HG02943 (cell line): ENCODE data around the gene GNB1L.

Experiments used
- ATAC-seq: cut with Tn5 transposase; IDR thresholded peaks from one replicate; pipeline ENCODE4 v1.9.1; 2021; ENCODE audit warnings: mild to moderate bottlenecking, low read depth, moderate library complexity; ENCODE audit not compliant: unreplicated experiment

GNB1L gene

GRCh38 chr22:19743081-19743480 is 111.6 kb downstream of the GNB1L start:
- ATAC-seq: no peak

GRCh38 chr22:19742160-19743066 is 112.3 kb downstream of the GNB1L start:
- ATAC-seq: no peak

- ATAC-seq: no peak
Measured at GRCh38 chr22:19741053-19741452, 113.6 kb downstream of the GNB1L start.

- ATAC-seq: no peak
Measured at GRCh38 chr22:19740586-19740985, 114.1 kb downstream of the GNB1L start.

GRCh38 chr22:19739911-19740449 is 114.7 kb downstream of the GNB1L start:
- ATAC-seq: no peak

GRCh38 chr22:19739448-19739895 is 115.2 kb downstream of the GNB1L start:
- no peak for ATAC-seq

GRCh38 chr22:19738664-19739447 is 115.8 kb downstream of the GNB1L start:
- ATAC-seq: no peak

GRCh38 chr22:19737846-19738663 is 116.6 kb downstream of the GNB1L start:
- ATAC-seq: no peak

GRCh38 chr22:19735665-19736510 is 118.8 kb downstream of the GNB1L start:
- no peak for ATAC-seq

- no peak for ATAC-seq
Measured at GRCh38 chr22:19734837-19735382, 119.8 kb downstream of the GNB1L start.

GRCh38 chr22:19734163-19734562 is 120.5 kb downstream of the GNB1L start:
- ATAC-seq: no peak

- ATAC-seq: no peak
Measured at GRCh38 chr22:19733755-19734154, 120.9 kb downstream of the GNB1L start.
